HepG2 (cell line): Measurements from ENCODE around the gene SH2D3C. TPM values are rescaled to one million over a fixed set of nuclear protein-coding genes. Genes with fewer than 3 reads are reported as not detected.

ENCODE experiments used
- ATAC-seq: fragments of 200-7000 bp; cut with Tn5 transposase; 3 replicates; pipeline ENCODE4 v1.9.1; 2020; ENCODE audit warnings: mild to moderate bottlenecking, moderate library complexity
- BruUV-seq: library from RNA; stranded (reverse); fragments of 400-500 nt; replicated peaks from 2 replicates; lab custom pipeline; 2021; lab: Mats Ljungman, UMichigan
- CTCF ChIA-PET: fragments of 300-600 bp; formaldehyde crosslinking; extraction: SDS; loops from one replicate; lab custom pipeline; 2021; ENCODE audit warnings: low total read pairs, inconsistent platforms, low intra/inter-chr PET ratio; lab: Yijun Ruan, JAX
- POLR2A ChIA-PET: fragments of 350-600 bp; sonication (Branson Sonifier 250); formaldehyde crosslinking; loops from one replicate; lab custom pipeline; 2020; ENCODE audit warnings: antibody characterized with exemption, inconsistent platforms; lab: Yijun Ruan, JAX
- DNase-seq: peaks from one replicate; pipeline ENCODE4 v3.0.0-alpha.2; 2015; ENCODE audit warnings: low spot score
- FAIRE-seq: peaks from 3 replicates; lab custom pipeline; 2011; peaks lifted over from hg19 to GRCh38; lab: Jason Lieb, UNC
- H2AFZ ChIP-seq: one replicate; pipeline ENCODE4 v1.6.1; 2011; ENCODE audit warnings: low read length, inconsistent platforms
- H3K27ac ChIP-seq: fragments of 300-600 bp; 3 replicates; pipeline ENCODE4 v1.8.0; 2011; ENCODE audit warnings: mixed run types, mild to moderate bottlenecking, mixed read lengths, low read length, inconsistent platforms; ENCODE audit not compliant: insufficient read depth; ENCODE audit errors: extremely low read length
- H3K27me3 ChIP-seq, 2 experiments: fragments of 200-600 bp in 1 of 2; 2 replicates in 1 of 2; 3 replicates in 1 of 2; pipeline versions ENCODE4 v1.6.0 to v1.8.0; 2011; ENCODE audit warnings: low read length in 2 of 2, mild to moderate bottlenecking in 2 of 2, moderate library complexity in 2 of 2, inconsistent platforms in 1 of 2; ENCODE audit not compliant: insufficient read depth in 2 of 2, control insufficient read depth in 1 of 2
- H3K36me3 ChIP-seq, 2 experiments: fragments of 200-600 bp in 1 of 2; replicated peaks in 1 of 2; 2 replicates in 1 of 2; 3 replicates in 1 of 2; pipeline versions ENCODE4 v1.5.1 to v1.8.0; 2011; ENCODE audit warnings: low read length in 2 of 2, inconsistent platforms in 1 of 2; ENCODE audit not compliant: insufficient read depth in 2 of 2, control insufficient read depth in 1 of 2
- H3K4me1 ChIP-seq: 2 replicates; pipeline ENCODE4 v1.5.1; 2012; ENCODE audit warnings: low read length, inconsistent platforms; ENCODE audit not compliant: insufficient read depth
- H3K4me2 ChIP-seq: 2 replicates; pipeline ENCODE4 v1.6.0; 2011; ENCODE audit warnings: low read depth, low read length, inconsistent platforms
- H3K4me3 ChIP-seq, 3 experiments: fragments of 200-600 bp in 1 of 3; sonication (generic), shearing (Covaris generic) in 1 of 3; replicated peaks in 1 of 3; 2 replicates each; pipeline ENCODE4 v1.5.1; 2011 to 2016; ENCODE audit warnings: low read length in 3 of 3, inconsistent platforms in 2 of 3, low read depth in 2 of 3, mild to moderate bottlenecking in 2 of 3, control low read depth in 1 of 3, mixed read lengths in 1 of 3; ENCODE audit not compliant: insufficient read depth in 1 of 3
- H3K79me2 ChIP-seq: one replicate; pipeline ENCODE4 v1.6.1; 2011; ENCODE audit warnings: low read length, inconsistent platforms; ENCODE audit not compliant: insufficient read depth
- H3K9ac ChIP-seq: 2 replicates; pipeline ENCODE4 v1.6.0; 2011; ENCODE audit warnings: mild to moderate bottlenecking, low read depth, low read length, inconsistent platforms; ENCODE audit not compliant: insufficient read depth
- H3K9me3 ChIP-seq: 2 replicates; pipeline ENCODE4 v1.5.1; 2012; ENCODE audit warnings: mild to moderate bottlenecking, low read length
- H4K20me1 ChIP-seq: 2 replicates; pipeline ENCODE4 v1.6.0; 2011; ENCODE audit warnings: inconsistent platforms, mild to moderate bottlenecking, low read length, moderate library complexity; ENCODE audit not compliant: insufficient read depth
- ARNTL ChIP-seq: sonication (generic); formaldehyde crosslinking; IDR thresholded peaks from 2 replicates; pipeline ENCODE4 v1.4.0; 2020; ENCODE audit warnings: mild to moderate bottlenecking, missing genetic modification reagents
- ATF3 ChIP-seq: sonication (generic); formaldehyde crosslinking; IDR thresholded peaks from 2 replicates; pipeline ENCODE4 v1.4.0; 2020; ENCODE audit warnings: missing genetic modification reagents
- GLMP ChIP-seq: sonication (generic); formaldehyde crosslinking; IDR thresholded peaks from 2 replicates; pipeline ENCODE4 v1.9.0; 2021; ENCODE audit warnings: missing genetic modification reagents, mild to moderate bottlenecking, borderline replicate concordance
- MIER2 ChIP-seq: IDR thresholded peaks from 2 replicates; pipeline ENCODE4 v1.6.1; 2016; ENCODE audit warnings: missing biosample characterization, missing genetic modification reagents
- PAWR ChIP-seq: sonication (generic); formaldehyde crosslinking; IDR thresholded peaks from 2 replicates; pipeline ENCODE4 v1.4.0; 2020; ENCODE audit warnings: missing genetic modification reagents, mild to moderate bottlenecking, borderline replicate concordance
- SMC3 ChIP-seq: IDR thresholded peaks from 2 replicates; pipeline ENCODE4 v1.6.1; 2011; ENCODE audit warnings: low read length, improper control_type of control experiment
- SOX5 ChIP-seq: IDR thresholded peaks from 2 replicates; pipeline ENCODE4 v1.6.1; 2016; ENCODE audit warnings: borderline replicate concordance
- SOX6 ChIP-seq, 2 experiments: fragments of 450-650 bp in 1 of 2; sonication (generic) in 1 of 2; formaldehyde crosslinking in 1 of 2; IDR thresholded peaks; 2 replicates each; pipeline versions ENCODE4 v1.4.0 to v1.6.1; 2017 to 2020; ENCODE audit warnings: antibody characterized with exemption in 1 of 2, mild to moderate bottlenecking in 1 of 2, missing genetic modification reagents in 1 of 2
- ZMYM3 ChIP-seq: sonication (generic); formaldehyde crosslinking; IDR thresholded peaks from 2 replicates; pipeline ENCODE4 v1.5.1; 2020; ENCODE audit warnings: mild to moderate bottlenecking, missing genetic modification reagents
- ZNF460 ChIP-seq: sonication (generic); formaldehyde crosslinking; IDR thresholded peaks from 2 replicates; pipeline ENCODE4 v1.5.1; 2020; ENCODE audit warnings: missing genetic modification reagents, mild to moderate bottlenecking, borderline replicate concordance
- ZNF503 ChIP-seq: sonication (generic); formaldehyde crosslinking; IDR thresholded peaks from 2 replicates; pipeline ENCODE4 v1.4.0; 2020; ENCODE audit warnings: missing genetic modification reagents
- ZNF629 ChIP-seq: sonication (generic); formaldehyde crosslinking; conservative IDR thresholded peaks from 2 replicates; pipeline ENCODE4 v1.5.0; 2020; ENCODE audit warnings: missing genetic modification reagents
- ZNF672 ChIP-seq: sonication (generic); formaldehyde crosslinking; IDR thresholded peaks from 2 replicates; pipeline ENCODE4 v1.8.1; 2022; ENCODE audit warnings: missing genetic modification reagents
- ZNF766 ChIP-seq: sonication (generic); formaldehyde crosslinking; IDR thresholded peaks from 2 replicates; pipeline ENCODE4 v1.5.0; 2020; ENCODE audit warnings: missing genetic modification reagents, borderline replicate concordance
- ZSCAN22 ChIP-seq: sonication (generic); formaldehyde crosslinking; IDR thresholded peaks from 2 replicates; pipeline ENCODE4 v1.4.0; 2020; ENCODE audit warnings: mild to moderate bottlenecking, missing genetic modification reagents
- WGBS: methylation state at CpG from one replicate; pipeline ENCODE4 v1.1.6; 2017; ENCODE audit warnings: low lambda C conversion rate; 5-methylcytosine and 5-hydroxymethylcytosine counted together
- in situ Hi-C: cut with HindIII; loops from 2 replicates; pipeline ENCODE4 v1.10.0; 2017; ENCODE audit warnings: low pct_unique_long_range_greater_than_20kb; ENCODE audit not compliant: extremely low pct_ligation_motif_present
- intact Hi-C: fragments of 100-400 bp; cut with micrococcal nuclease; formaldehyde crosslinking; loops from one replicate; pipeline ENCODE4 v1.10.0; 2022; ENCODE audit not compliant: unreplicated experiment
- polyA plus RNA-seq, 8 experiments: library from polyadenylated mRNA; depleted of rRNA in 3 of 8; stranded (reverse) in 7 of 8; unstranded in 1 of 8; fragments of >200 nt; fragmentation: Illumina TruSeq in 4 of 8; extraction: Trizol in 4 of 8; gene quantifications; 2 replicates each; pipeline versions ENCODE4 v1.2.1 to v1.2.3, GENCODE V29; 2011 to 2016; ENCODE audit warnings: low read depth in 4 of 8, missing spikeins in 1 of 8, mixed read lengths in 1 of 8; ENCODE audit not compliant: insufficient read depth in 1 of 8
- total RNA-seq, 5 experiments: library from RNA; depleted of rRNA; stranded (reverse); fragments of >200 nt; fragmentation: Illumina TruSeq; extraction: Trizol; gene quantifications; 2 replicates each; pipeline ENCODE4 v1.2.3, GENCODE V29; 2016; ENCODE audit warnings: low read depth in 1 of 5
- TF ChIP-seq, protein P1 (sequence below): IDR thresholded peaks from 2 replicates; pipeline ENCODE4 v1.6.1; 2016

SH2D3C gene
- total and polyA plus RNA-seq, 2 of the 13 experiments (the other 11 are each of a cell fraction or from before 2014, with no cell fraction given), result not detected

DNA sequence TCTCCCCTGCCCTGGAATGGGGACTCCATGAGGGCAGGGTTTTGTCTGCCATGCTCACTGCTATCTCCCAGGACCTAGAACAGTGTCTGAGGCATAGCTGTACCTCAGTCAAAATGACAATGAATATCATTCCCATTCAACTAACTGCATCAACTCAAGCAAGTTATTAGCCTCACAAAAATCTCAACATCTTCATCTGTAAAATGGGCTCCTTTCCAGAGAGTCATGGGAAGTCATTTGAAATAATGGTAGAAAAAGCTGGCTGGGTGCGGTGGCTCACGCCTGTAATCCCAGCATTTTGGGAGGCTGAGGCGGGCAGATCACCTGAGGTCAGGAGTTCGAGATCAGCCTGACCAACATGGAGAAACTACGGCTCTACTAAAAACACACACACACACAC is 9.4 kb downstream of the SH2D3C start:
- FAIRE-seq (no peak), ATAC-seq (no peak), DNase-seq (no peak)
- H3K79me2 ChIP-seq, result no peaks in the 10 kb centered on the region
- TF ChIP-seq ZNF503, result no peak
- TF ChIP-seq SOX5 (CRISPR knock-in tag), result no peak
- no peak for TF ChIP-seq ZSCAN22 (CRISPR knock-in tag)
- no peak for TF ChIP-seq ZNF460 (CRISPR knock-in tag)
- TF ChIP-seq ZMYM3 (CRISPR knock-in tag), result 0 out of 2 replicates have a peak, but pooled peaks have one; percentile 14
- TF ChIP-seq ATF3 (CRISPR knock-in tag), result no peak
- no peak for TF ChIP-seq MIER2 (CRISPR knock-in tag)
- TF ChIP-seq SMC3, result no peak
- TF ChIP-seq, protein P1, sequence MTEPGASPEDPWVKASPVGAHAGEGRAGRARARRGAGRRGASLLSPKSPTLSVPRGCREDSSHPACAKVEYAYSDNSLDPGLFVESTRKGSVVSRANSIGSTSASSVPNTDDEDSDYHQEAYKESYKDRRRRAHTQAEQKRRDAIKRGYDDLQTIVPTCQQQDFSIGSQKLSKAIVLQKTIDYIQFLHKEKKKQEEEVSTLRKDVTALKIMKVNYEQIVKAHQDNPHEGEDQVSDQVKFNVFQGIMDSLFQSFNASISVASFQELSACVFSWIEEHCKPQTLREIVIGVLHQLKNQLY (CRISPR knock-in tag), result no peak
- TF ChIP-seq SOX6 (IDR thresholded peaks at IDR 0.05), result no peak
- TF ChIP-seq SOX6 (CRISPR knock-in tag; IDR thresholded peaks at IDR 0.05), result no peak
- peak; percentile 71 for TF ChIP-seq ZNF629 (CRISPR knock-in tag)
- no peak for TF ChIP-seq ZNF672 (CRISPR knock-in tag)
- no peak for TF ChIP-seq ZNF766 (CRISPR knock-in tag)
- no peak for TF ChIP-seq PAWR
- no peak for TF ChIP-seq GLMP (CRISPR knock-in tag)
- no peak for TF ChIP-seq ARNTL
- no peak overlapping the region for H3K27ac ChIP-seq
- intact Hi-C loops, result no loop called here
- H3K4me3 ChIP-seq, result no peak overlapping the region
- peaks cover 2 to 40% of the 10 kb centered on the region in 2 experiments; a peak in 3 of 5 replicates for H3K27me3 ChIP-seq
- H3K4me2 ChIP-seq, result no peak overlapping the region
- in situ Hi-C loops, result no loop called here
- no peak overlapping the region for H2AFZ ChIP-seq
- peaks cover 9% of the 10 kb centered on the region for H3K4me1 ChIP-seq
- POLR2A ChIA-PET, result no interaction called here
- no peak overlapping the region for H3K9ac ChIP-seq
- BruUV-seq, result no TSS peak
- CTCF ChIA-PET, result no interaction called here
- H3K9me3 ChIP-seq, result no peaks in the 10 kb centered on the region
- 37% methylated on average over 5 of the region's 5 CpGs for WGBS
- no peaks in the 10 kb centered on the region for H4K20me1 ChIP-seq
- no peaks in the 10 kb centered on the region for H3K36me3 ChIP-seq
